MCF 10A (cell line): ENCODE measurements around the gene COMMD2. TPM values are rescaled to one million over a fixed set of nuclear protein-coding genes. Genes with fewer than 3 reads are reported as not detected.

ENCODE experiments used
- BruUV-seq: library from RNA; stranded (reverse); fragments of 400-500 nt; replicated peaks from 2 replicates; lab custom pipeline; 2021; lab: Mats Ljungman, UMichigan
- CTCF ChIA-PET: fragments of 300-600 bp; sonication (Branson Sonifier 250); formaldehyde crosslinking; extraction: SDS; loops from one replicate; lab custom pipeline; 2021; ENCODE audit warnings: antibody characterized with exemption, inconsistent platforms; lab: Yijun Ruan, JAX
- POLR2A ChIA-PET: fragments of 300-600, 350-650 bp; sonication (Branson Sonifier 250); formaldehyde crosslinking; extraction: SDS; loops from one replicate; lab custom pipeline; 2020; ENCODE audit warnings: antibody characterized with exemption, inconsistent platforms; lab: Yijun Ruan, JAX
- DNase-seq: peaks from one replicate; pipeline ENCODE4 v3.0.0-alpha.2; 2018; ENCODE audit not compliant: unreplicated experiment
- H3K27ac Mint-ChIP-seq: one replicate; pipeline ENCODE4 v1.8.0; 2022; ENCODE audit warnings: mild to moderate bottlenecking, low read depth, mixed read lengths; ENCODE audit not compliant: unreplicated experiment
- H3K27me3 Mint-ChIP-seq: one replicate; pipeline ENCODE4 v1.8.0; 2022; ENCODE audit warnings: mixed read lengths; ENCODE audit not compliant: insufficient read depth, unreplicated experiment
- H3K36me3 Mint-ChIP-seq: one replicate; pipeline ENCODE4 v1.8.0; 2022; ENCODE audit warnings: mild to moderate bottlenecking, moderate library complexity, mixed read lengths; ENCODE audit not compliant: insufficient read depth, unreplicated experiment
- H3K4me1 Mint-ChIP-seq: one replicate; pipeline ENCODE4 v1.8.0; 2022; ENCODE audit warnings: mixed read lengths; ENCODE audit not compliant: insufficient read depth, unreplicated experiment
- H3K4me3 Mint-ChIP-seq: one replicate; pipeline ENCODE4 v1.8.0; 2022; ENCODE audit warnings: mild to moderate bottlenecking, moderate library complexity, mixed read lengths; ENCODE audit not compliant: unreplicated experiment
- H3K9me3 Mint-ChIP-seq: one replicate; pipeline ENCODE4 v1.8.0; 2022; ENCODE audit warnings: mixed read lengths; ENCODE audit not compliant: unreplicated experiment
- intact Hi-C: fragments of 100-400 bp; cut with micrococcal nuclease; formaldehyde crosslinking; loops from 2 replicates; pipeline ENCODE4 v1.14.1; 2022
- total RNA-seq: library from RNA; stranded (reverse); gene quantifications from 2 replicates; pipeline ENCODE4 v1.2.3, GENCODE V29; 2022
- TF ChIP-seq, protein P1 (sequence below): fragments of 200-600 bp; IDR thresholded peaks from one replicate; pipeline ENCODE4 v1.8.0; 2022; ENCODE audit warnings: antibody characterized with exemption, mild to moderate bottlenecking; ENCODE audit not compliant: unreplicated experiment

The COMMD2 gene
- total RNA-seq, 1 experiment from 2014 or later, result 51.2 TPM

DNA sequence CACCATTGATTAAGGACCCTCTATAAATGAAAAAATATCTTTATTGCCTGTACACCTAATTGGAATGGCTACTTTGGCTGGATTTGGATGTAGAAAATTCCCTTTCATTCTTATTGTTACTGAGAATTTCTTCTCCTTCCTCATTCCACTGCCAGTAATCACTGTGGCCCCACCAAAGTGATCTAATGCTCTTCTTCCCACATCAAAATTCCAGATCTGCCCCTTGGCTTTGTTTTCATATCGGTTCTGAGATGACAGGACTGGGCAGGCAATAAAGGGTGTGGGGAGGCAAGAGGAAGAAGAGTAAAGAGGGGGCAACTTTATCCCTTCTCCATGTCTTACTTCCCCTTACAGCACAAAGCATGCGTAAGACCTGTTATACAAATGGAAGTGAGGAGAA, 38.0 kb upstream of the COMMD2 start:
- no peak for DNase-seq
- TF ChIP-seq, protein P1, sequence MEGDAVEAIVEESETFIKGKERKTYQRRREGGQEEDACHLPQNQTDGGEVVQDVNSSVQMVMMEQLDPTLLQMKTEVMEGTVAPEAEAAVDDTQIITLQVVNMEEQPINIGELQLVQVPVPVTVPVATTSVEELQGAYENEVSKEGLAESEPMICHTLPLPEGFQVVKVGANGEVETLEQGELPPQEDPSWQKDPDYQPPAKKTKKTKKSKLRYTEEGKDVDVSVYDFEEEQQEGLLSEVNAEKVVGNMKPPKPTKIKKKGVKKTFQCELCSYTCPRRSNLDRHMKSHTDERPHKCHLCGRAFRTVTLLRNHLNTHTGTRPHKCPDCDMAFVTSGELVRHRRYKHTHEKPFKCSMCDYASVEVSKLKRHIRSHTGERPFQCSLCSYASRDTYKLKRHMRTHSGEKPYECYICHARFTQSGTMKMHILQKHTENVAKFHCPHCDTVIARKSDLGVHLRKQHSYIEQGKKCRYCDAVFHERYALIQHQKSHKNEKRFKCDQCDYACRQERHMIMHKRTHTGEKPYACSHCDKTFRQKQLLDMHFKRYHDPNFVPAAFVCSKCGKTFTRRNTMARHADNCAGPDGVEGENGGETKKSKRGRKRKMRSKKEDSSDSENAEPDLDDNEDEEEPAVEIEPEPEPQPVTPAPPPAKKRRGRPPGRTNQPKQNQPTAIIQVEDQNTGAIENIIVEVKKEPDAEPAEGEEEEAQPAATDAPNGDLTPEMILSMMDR, result no peak
- Mint-ChIP-seq H3K4me3 (no peak overlapping the region), H3K36me3 (no peaks in the 10 kb centered on the region), H3K27ac (no peak overlapping the region), H3K27me3 (no peaks in the 10 kb centered on the region), H3K4me1 (peaks cover 5% of the 10 kb centered on the region), H3K9me3 (no peaks in the 10 kb centered on the region)
- CTCF ChIA-PET, result interaction anchor here (0.5 kb wide), 1 partner anchor 24 kb away, joined by 3 read pairs; no protein-coding TSS in a partner anchor
- intact Hi-C loops, result no loop called here
- BruUV-seq, result no TSS peak
- POLR2A ChIA-PET, result interaction anchor here (0.9 kb wide), 1 partner anchor 388 kb away, joined by 3 read pairs; no protein-coding TSS in a partner anchor

DNA sequence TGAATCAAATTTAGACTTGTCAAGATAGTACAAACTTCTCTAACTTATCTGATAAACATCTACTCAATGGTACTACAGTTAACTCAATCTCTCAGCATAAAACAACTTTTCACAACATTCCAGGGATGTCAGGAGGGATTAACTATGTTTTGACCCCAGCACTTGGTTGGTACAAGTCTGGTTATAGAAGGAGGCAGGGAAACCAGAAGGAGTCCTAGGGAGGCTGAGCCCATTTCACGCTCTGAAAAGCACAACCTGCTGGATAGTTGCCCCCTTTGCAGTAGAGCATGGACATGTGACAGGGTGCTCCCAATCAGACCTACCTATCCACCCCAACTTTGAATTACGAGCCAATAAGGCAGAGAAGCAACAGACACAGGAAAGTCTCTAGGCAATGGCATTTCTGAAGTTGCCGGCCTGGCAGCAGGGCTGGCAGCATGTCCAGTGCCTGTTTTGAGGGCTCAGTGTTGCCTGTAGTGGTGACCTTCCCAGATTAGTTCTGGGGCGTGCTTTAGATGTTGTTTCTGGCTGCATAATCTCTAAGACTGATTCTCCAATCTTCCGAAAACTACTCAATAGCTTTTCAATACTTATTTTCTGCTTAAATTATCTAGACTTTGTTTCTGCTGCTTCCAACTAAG, 31.9 kb upstream of the COMMD2 start:
- CTCF ChIA-PET, result interaction anchor here (0.7 to 2.5 kb wide), 5 partner anchors 13 to 25 kb away, joined by 3 to 36 read pairs (median 6); no protein-coding TSS in a partner anchor
- BruUV-seq, result no TSS peak
- H3K4me3 Mint-ChIP-seq, result no peak overlapping the region

GRCh38 chr3:149783576-149783975, 31.3 kb upstream of the COMMD2 start:
- H3K9me3 Mint-ChIP-seq, result no peaks in the 10 kb centered on the region
- H3K27ac Mint-ChIP-seq, result peak overlapping the region; percentile 96
- no peaks in the 10 kb centered on the region for H3K36me3 Mint-ChIP-seq
- intact Hi-C loops, result no loop called here
- TF ChIP-seq, protein P1, result no peak
- peak; percentile 32 for DNase-seq
- POLR2A ChIA-PET, result interaction anchor here (0.8 to 2.0 kb wide), 3 partner anchors 25 to 29 kb away, joined by 3 to 4 read pairs (median 4); partner anchors contain the start of gene RNF13
- H3K4me3 Mint-ChIP-seq, result no peak overlapping the region
- BruUV-seq, result no TSS peak
- peaks cover 17% of the 10 kb centered on the region for H3K4me1 Mint-ChIP-seq
- CTCF ChIA-PET, result interaction anchor here (0.7 to 2.5 kb wide), 3 partner anchors 12 to 24 kb away, joined by 6 to 36 read pairs (median 6); no protein-coding TSS in a partner anchor
- no peaks in the 10 kb centered on the region for H3K27me3 Mint-ChIP-seq

More for the DNA sequence above, 31.9 kb upstream of the COMMD2 start:
- Mint-ChIP-seq H3K27ac (peak overlapping the region; percentile 96), H3K4me1 (peaks cover 17% of the 10 kb centered on the region), H3K27me3 (no peaks in the 10 kb centered on the region), H3K9me3 (no peaks in the 10 kb centered on the region), H3K36me3 (no peaks in the 10 kb centered on the region)
- no peak for DNase-seq
- POLR2A ChIA-PET, result interaction anchor here (1.2 to 2.0 kb wide), 2 partner anchors 24 to 27 kb away, joined by 3 to 4 read pairs; no protein-coding TSS in a partner anchor
- TF ChIP-seq, protein P1, result no peak
- intact Hi-C loops, result no loop called here

- Mint-ChIP-seq H3K36me3 (no peaks in the 10 kb centered on the region), H3K4me1 (peaks cover 17% of the 10 kb centered on the region), H3K27me3 (no peaks in the 10 kb centered on the region), H3K27ac (no peak overlapping the region), H3K4me3 (no peak overlapping the region), H3K9me3 (no peaks in the 10 kb centered on the region)
- CTCF ChIA-PET, result interaction anchor here (0.6 to 2.5 kb wide), 8 partner anchors 10 to 346 kb away, joined by 3 to 36 read pairs (median 4); partner anchors contain the start of gene ANKUB1
- BruUV-seq, result no TSS peak
- TF ChIP-seq, protein P1, result no peak
- POLR2A ChIA-PET, result interaction anchor here (0.6 to 2.0 kb wide), 4 partner anchors 29 to 793 kb away, joined by 3 to 4 read pairs (median 4); partner anchors contain the start of gene COMMD2
- no peak for DNase-seq
- intact Hi-C loops, result no loop called here
These were observed 29.5 kb upstream of the COMMD2 start for GRCh38 chr3:149781741-149782140.
